T-cell (primary cell): ENCODE data around the gene CBFB. TPM values are rescaled to one million over a fixed set of nuclear protein-coding genes. Genes with fewer than 3 reads are reported as not detected.

Experiments
- ATAC-seq, 4 experiments: fragments of 200-7000 bp in 3 of 4; fragments of 150-1000 bp in 1 of 4; cut with Tn5 transposase; replicated peaks in 1 of 4; 1 replicate in 3 of 4; 2 replicates in 1 of 4; pipeline ENCODE4 v1.10.0; 2021; ENCODE audit warnings: moderate library complexity in 3 of 4, mild to moderate bottlenecking in 2 of 4, moderate number of reproducible peaks in 1 of 4
- CTCF ChIA-PET, 2 donors: fragments of 300-600 bp; sonication (Branson Sonifier 250); formaldehyde crosslinking; loops; one replicate each; lab custom pipeline; 2022; ENCODE audit warnings: antibody characterized with exemption in 2 of 2; lab: Charles Lee
- POLR2A ChIA-PET, 2 donors: fragments of 300-600 bp; sonication (Branson Sonifier 250); formaldehyde crosslinking; loops; one replicate each; lab custom pipeline; 2022; ENCODE audit warnings: antibody characterized with exemption in 2 of 2; lab: Charles Lee
- DNase-seq, 35 experiments: peaks; one replicate each; pipeline versions ENCODE4 v3.0.0 to v3.0.0-alpha.2; 2013 to 2023
- H3K27ac ChIP-seq: one replicate; pipeline ENCODE4 v1.5.1; 2013; ENCODE audit warnings: low read length
- H3K27me3 ChIP-seq, 2 experiments: replicated peaks in 1 of 2; 1 replicate in 1 of 2; 2 replicates in 1 of 2; pipeline versions ENCODE4 v1.6.1 to v1.7.0; 2013; ENCODE audit warnings: low read length in 1 of 2, mixed read lengths in 1 of 2; ENCODE audit not compliant: control insufficient read depth in 2 of 2, insufficient read depth in 2 of 2; ENCODE audit errors: extremely low read depth in 1 of 2
- H3K36me3 ChIP-seq, 2 donors: 1 replicate in 1 of 2; 2 replicates in 1 of 2; pipeline versions ENCODE4 v1.6.1 to v1.7.0; 2013; ENCODE audit warnings: low read length in 1 of 2; ENCODE audit not compliant: control insufficient read depth in 2 of 2, insufficient read depth in 1 of 2; ENCODE audit errors: extremely low read depth in 1 of 2
- H3K4me1 ChIP-seq, 2 experiments: 1 replicate in 1 of 2; 2 replicates in 1 of 2; pipeline versions ENCODE4 v1.6.1 to v1.7.0; 2013; ENCODE audit warnings: low read length in 2 of 2, mixed read lengths in 1 of 2; ENCODE audit not compliant: insufficient read depth in 2 of 2, control insufficient read depth in 1 of 2; ENCODE audit errors: extremely low read depth in 1 of 2
- H3K4me3 ChIP-seq, 2 donors: 1 replicate in 1 of 2; 2 replicates in 1 of 2; pipeline versions ENCODE4 v1.5.1 to v1.7.0; 2013; ENCODE audit warnings: mild to moderate bottlenecking in 2 of 2, low read length in 1 of 2, moderate library complexity in 1 of 2; ENCODE audit not compliant: control insufficient read depth in 1 of 2; ENCODE audit errors: extremely low read depth in 1 of 2
- H3K9me3 ChIP-seq: 2 replicates; pipeline ENCODE4 v1.7.0; 2013
- H3K27ac Mint-ChIP-seq, 2 donors: one replicate each; pipeline ENCODE4 v1.8.0; 2020 to 2021; ENCODE audit warnings: mild to moderate bottlenecking in 2 of 2, mixed read lengths in 2 of 2
- H3K27me3 Mint-ChIP-seq, 2 donors: one replicate each; pipeline ENCODE4 v1.8.0; 2021 to 2022; ENCODE audit warnings: mixed read lengths in 2 of 2
- H3K36me3 Mint-ChIP-seq: one replicate; pipeline ENCODE4 v1.8.0; 2021; ENCODE audit warnings: mixed read lengths
- H3K4me1 Mint-ChIP-seq, 3 donors: one replicate each; pipeline ENCODE4 v1.8.0; 2020 to 2022; ENCODE audit warnings: mixed read lengths in 3 of 3, mild to moderate bottlenecking in 1 of 3
- H3K4me3 Mint-ChIP-seq, 3 donors: one replicate each; pipeline ENCODE4 v1.8.0; 2020 to 2022; ENCODE audit warnings: mild to moderate bottlenecking in 3 of 3, mixed read lengths in 3 of 3, moderate library complexity in 3 of 3
- H3K9me3 Mint-ChIP-seq, 3 donors: one replicate each; pipeline ENCODE4 v1.8.0; 2020 to 2022; ENCODE audit warnings: mixed read lengths in 3 of 3
- WGBS: methylation state at CpG from one replicate; pipeline ENCODE4 v1.1.5; 2013; ENCODE audit warnings: missing lambda C conversion rate; ENCODE audit not compliant: insufficient coverage; 5-methylcytosine and 5-hydroxymethylcytosine counted together
- total RNA-seq, 35 experiments: library from RNA in 6 of 35; stranded (reverse) in 6 of 35; fragments of 120-200 nt in 1 of 35; gene quantifications; one replicate each; pipeline versions ENCODE4 v1.2.1 to v1.2.4 and lab custom pipeline; 2013 to 2026

CBFB gene
- total RNA-seq, 5 donors from 2014 or later (not counting 1 experiment from before 2014, with no cell fraction given) = 80.0 to 115 (median 96.5) TPM

DNA sequence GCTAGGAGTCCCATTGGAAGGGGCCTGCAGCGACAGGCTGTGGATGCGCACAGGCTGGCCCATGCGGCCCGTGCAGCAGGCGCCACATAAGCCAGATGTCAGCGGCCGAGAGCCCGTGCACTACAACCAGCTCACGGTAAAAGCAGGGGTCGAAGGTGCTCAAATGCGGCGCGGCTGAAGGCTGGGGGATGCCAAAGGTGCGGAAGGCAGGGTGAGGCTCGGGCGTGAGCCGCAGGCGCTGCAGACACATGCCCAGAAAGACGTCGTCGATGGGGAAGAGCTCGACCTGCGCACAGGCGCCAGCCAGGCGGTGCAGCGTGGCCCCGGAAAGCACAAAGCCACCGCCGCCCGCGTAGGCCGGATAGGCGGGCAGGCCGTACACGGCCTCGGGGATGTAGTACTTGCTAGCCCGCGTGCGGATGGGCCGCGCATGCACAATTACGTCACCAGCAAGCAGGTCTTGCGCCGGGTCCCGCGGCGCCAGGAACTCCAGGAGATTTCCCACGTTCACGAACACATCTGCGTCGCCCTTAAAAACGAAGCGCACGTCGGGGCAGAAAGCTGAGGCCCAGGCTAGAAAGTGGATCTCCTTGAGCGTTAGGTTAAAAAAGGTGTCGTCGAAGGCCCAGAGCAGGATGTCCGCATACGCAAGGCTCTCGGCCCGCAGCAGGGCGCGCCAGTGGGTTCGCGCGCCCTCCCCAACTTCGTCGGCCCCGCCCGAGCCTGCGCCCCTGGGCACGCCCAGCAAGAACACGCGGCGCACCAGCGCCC, 120.5 kb downstream of the CBFB start:
- Mint-ChIP-seq H3K4me1 (peaks cover 26 to 28% (median 27%) of the 10 kb centered on the region in 3 donors), H3K36me3 (peaks cover 38% of the 10 kb centered on the region), H3K4me3 (peak overlapping the region; percentile 34 to 79 (median 39)), H3K27ac (peak overlapping the region in 1 of 2 donors; percentile 23), H3K27me3 (peaks cover 3 to 5% of the 10 kb centered on the region in 2 donors), H3K9me3 (no peaks in the 10 kb centered on the region)
- H3K27me3 ChIP-seq = peaks cover 0 to 22% of the 10 kb centered on the region in 2 experiments
- H3K4me1 ChIP-seq = peaks cover 0 to 27% of the 10 kb centered on the region in 2 experiments
- no peak overlapping the region for H3K4me3 ChIP-seq
- no peak overlapping the region for H3K27ac ChIP-seq
- POLR2A ChIA-PET = interaction anchor here in 1 of 2 donors (0.6 kb wide), 1 partner anchor 28 kb away, joined by 5 read pairs; no protein-coding TSS in a partner anchor
- no peak for DNase-seq
- no peaks in the 10 kb centered on the region for H3K9me3 ChIP-seq
- 83% methylated on average over 77 of the region's 77 CpGs for WGBS
- H3K36me3 ChIP-seq = peaks cover 4 to 26% of the 10 kb centered on the region in 2 donors
- no peak for ATAC-seq
- CTCF ChIA-PET = no interaction called here

DNA sequence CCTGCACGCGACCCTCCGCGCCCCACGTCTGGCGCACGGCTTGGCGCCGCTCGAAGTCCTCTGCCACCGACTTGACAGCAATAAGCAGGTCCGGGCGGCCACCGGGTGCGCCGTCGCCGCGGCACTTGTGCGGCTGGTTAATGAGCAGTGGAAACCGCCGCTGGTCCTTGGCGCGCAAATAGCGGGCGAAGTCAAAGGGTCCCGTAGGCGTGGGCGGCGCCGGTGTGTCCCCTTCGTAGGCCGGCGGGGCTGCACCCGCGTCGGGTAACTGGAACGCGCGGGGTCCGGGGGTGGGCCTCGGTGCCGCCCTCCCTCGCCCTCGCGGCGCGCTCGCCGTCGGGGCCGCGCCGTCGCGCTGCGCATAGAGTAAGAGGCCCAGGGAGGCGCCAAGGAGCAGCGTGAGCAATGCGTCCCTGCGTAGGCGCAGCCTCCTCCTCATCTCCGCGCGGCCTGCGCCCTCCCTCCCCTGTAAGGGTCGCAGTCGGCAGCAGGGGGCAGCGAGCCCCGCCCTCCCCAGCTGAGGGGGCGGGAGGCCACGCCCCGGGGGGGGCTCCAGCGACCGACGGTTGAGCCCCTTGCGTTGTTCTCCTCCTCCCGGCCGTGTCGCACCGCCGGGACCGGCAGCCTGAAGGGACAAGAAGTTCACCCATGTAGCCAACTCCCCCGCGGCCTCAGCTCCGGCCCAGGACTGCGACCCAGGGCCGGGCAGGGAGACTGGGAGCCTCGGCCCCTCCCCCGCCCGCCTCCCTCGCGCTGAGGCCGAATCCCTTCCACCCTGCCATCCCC, 121.3 kb downstream of the CBFB start:
- Mint-ChIP-seq H3K9me3 (no peaks in the 10 kb centered on the region), H3K36me3 (peaks cover 32% of the 10 kb centered on the region), H3K4me1 (peaks cover 28 to 29% (median 28%) of the 10 kb centered on the region in 3 donors), H3K27ac (no peak overlapping the region), H3K4me3 (peak overlapping the region; percentile 71 to 79 (median 76)), H3K27me3 (peaks cover 3 to 5% of the 10 kb centered on the region in 2 donors)
- ATAC-seq = peak; percentile 57 to 66 (median 64)
- DNase-seq = peak in 3 of 35 experiments; percentile 37 to 53 (median 37)
- H3K27ac ChIP-seq = no peak overlapping the region
- POLR2A ChIA-PET = interaction anchor here in 1 of 2 donors (0.6 to 0.7 kb wide), 3 partner anchors 84 to 499 kb away, joined by 4 to 9 read pairs (median 5); no protein-coding TSS in a partner anchor
- peaks cover 0 to 22% of the 10 kb centered on the region in 2 experiments for H3K27me3 ChIP-seq
- H3K4me3 ChIP-seq = peak overlapping the region; percentile 11 to 57
- WGBS = 11% methylated on average over 88 of the region's 94 CpGs
- peaks cover 2 to 35% of the 10 kb centered on the region in 2 experiments for H3K4me1 ChIP-seq
- H3K36me3 ChIP-seq = peaks cover 2 to 18% of the 10 kb centered on the region in 2 donors
- no peaks in the 10 kb centered on the region for H3K9me3 ChIP-seq
- CTCF ChIA-PET = interaction anchor here (0.5 to 1.0 kb wide), 2 partner anchors 24 to 192 kb away, joined by 3 to 7 read pairs; no protein-coding TSS in a partner anchor

Other genes with a start within 250 kb of the CBFB start
- under 1 TPM in 2 of 5 donors, not detected in 3; 0.10 to 0.12 TPM for gene TERB1, start 227.6 kb upstream of the CBFB start, total RNA-seq
- gene NAE1, start 198.2 kb upstream of the CBFB start, total RNA-seq = 10 to 100 TPM; 67.8 to 93.2 (median 75.0) TPM
- gene CA7, start 184.7 kb upstream of the CBFB start, total RNA-seq = not detected
- gene PDP2, start 148.6 kb upstream of the CBFB start, total RNA-seq = 10 to 100 TPM in 3 of 5 donors, 1 to 10 TPM in 2; 7.1 to 16.5 (median 12.5) TPM
- gene CDH16, start 110.3 kb upstream of the CBFB start, total RNA-seq = not detected
- 1 to 10 TPM in 1 of 5 donors, under 1 TPM in 3, not detected in 1; 0.28 to 1.1 (median 0.53) TPM for gene RRAD, start 103.6 kb upstream of the CBFB start, total RNA-seq
- 10 to 100 TPM; 55.3 to 66.8 (median 62.4) TPM for gene CIAO2B, start 94.7 kb upstream of the CBFB start, total RNA-seq
- gene CES2, start 93.6 kb upstream of the CBFB start, total RNA-seq = 10 to 100 TPM; 35.3 to 56.5 (median 50.2) TPM
- under 1 TPM; 0.10 to 0.88 (median 0.58) TPM for gene CES3, start 67.9 kb upstream of the CBFB start, total RNA-seq
- 10 to 100 TPM; 12.4 to 20.7 (median 17.0) TPM for gene CES4A, start 40.6 kb upstream of the CBFB start, total RNA-seq
- gene PHAF1, start 80.8 kb downstream of the CBFB start, total RNA-seq = 10 to 100 TPM; 19.4 to 23.0 (median 20.1) TPM
- gene B3GNT9, start 121.8 kb downstream of the CBFB start, total RNA-seq = 1 to 10 TPM; 3.0 to 9.5 (median 4.9) TPM
- gene TRADD, start 130.8 kb downstream of the CBFB start, total RNA-seq = 100 to 1,000 TPM in 3 of 5 donors, 10 to 100 TPM in 2; 58.3 to 179 (median 123) TPM
- gene FBXL8, start 130.8 kb downstream of the CBFB start, total RNA-seq = 10 to 100 TPM; 18.5 to 69.7 (median 43.7) TPM
- 10 to 100 TPM; 22.3 to 66.3 (median 39.1) TPM for gene HSF4, start 135.6 kb downstream of the CBFB start, total RNA-seq
- gene NOL3, start 141.4 kb downstream of the CBFB start, total RNA-seq = 1 to 10 TPM; 2.1 to 8.0 (median 5.2) TPM
- 10 to 100 TPM; 11.3 to 16.5 (median 14.8) TPM for gene MATCAP1, start 154.8 kb downstream of the CBFB start, total RNA-seq
- gene EXOC3L1, start 161.0 kb downstream of the CBFB start, total RNA-seq = under 1 TPM in 1 of 5 donors, not detected in 4; 0.25 TPM
- gene E2F4, start 163.0 kb downstream of the CBFB start, total RNA-seq = 10 to 100 TPM; 59.4 to 97.1 (median 83.1) TPM
- gene ELMO3, start 170.0 kb downstream of the CBFB start, total RNA-seq = 10 to 100 TPM in 1 of 5 donors, 1 to 10 TPM in 4; 3.8 to 11.7 (median 8.8) TPM
- 10 to 100 TPM; 28.5 to 40.3 (median 34.8) TPM for gene TMEM208, start 198.0 kb downstream of the CBFB start, total RNA-seq
- gene FHOD1, start 218.3 kb downstream of the CBFB start, total RNA-seq = 10 to 100 TPM; 31.0 to 92.5 (median 66.2) TPM
- gene SLC9A5, start 219.8 kb downstream of the CBFB start, total RNA-seq = 1 to 10 TPM; 1.4 to 2.3 (median 2.2) TPM